Hematopoietic multipotent progenitor cell treated with erythropoietin and hydrocortisone succinate and interleukin-3 and kit ligand, for 17 days (in vitro differentiated cells): Measurements from ENCODE around the gene PRMT1.
"Not testable (repeated sequence)": the region's sequence is repeated elsewhere in the genome, so short reads cannot be mapped to it uniquely, and the experiment has no call there.

Experiments used
- DNase-seq: peaks from one replicate; pipeline ENCODE4 v3.0.0-alpha.2; 2015; ENCODE audit warnings: low spot score

Gene PRMT1

GRCh38 chr19:49689133-49690078 lies 12.3 kb downstream of the PRMT1 start, which contains the start of gene ADM5:
ADM5 (plus strand) TSS chr19:49689594; CDS start chr19:49689838, 244 bp downstream.
- DNase-seq, result no peak

GRCh38 chr19:49690079-49690655 lies 13.1 kb downstream of the PRMT1 start:
- DNase-seq, result no peak

GRCh38 chr19:49690656-49691242 lies 13.7 kb downstream of the PRMT1 start, which contains the start of gene CPT1C:
CPT1C (plus strand) TSS chr19:49691116; CDS start chr19:49692253, 1,137 bp downstream.
- DNase-seq, result no peak

- DNase-seq, result no peak
Observed at GRCh38 chr19:49691243-49692146, 14.4 kb downstream of the PRMT1 start.

GRCh38 chr19:49692147-49692506 lies 15.1 kb downstream of the PRMT1 start:
- DNase-seq, result no peak

- DNase-seq, result no peak
Observed at GRCh38 chr19:49696115-49696514, 19.0 kb downstream of the PRMT1 start.

- DNase-seq, result no peak
Observed at GRCh38 chr19:49696865-49697264, 19.8 kb downstream of the PRMT1 start.

- DNase-seq, result no peak
Observed at GRCh38 chr19:49699364-49699763, 22.3 kb downstream of the PRMT1 start.

- no peak for DNase-seq
Observed at GRCh38 chr19:49700563-49700962, 23.5 kb downstream of the PRMT1 start.

GRCh38 chr19:49701271-49701786 lies 24.3 kb downstream of the PRMT1 start:
- DNase-seq, result no peak

- no peak for DNase-seq
Observed at GRCh38 chr19:49704888-49705642, 28.0 kb downstream of the PRMT1 start.

GRCh38 chr19:49705919-49706318 lies 28.8 kb downstream of the PRMT1 start:
- DNase-seq, result no peak

- DNase-seq, result no peak
Observed at GRCh38 chr19:49710372-49710951, 33.4 kb downstream of the PRMT1 start.

GRCh38 chr19:49712397-49712859 lies 35.4 kb downstream of the PRMT1 start:
- DNase-seq, result peak; percentile 43

GRCh38 chr19:49713236-49713845 lies 36.3 kb downstream of the PRMT1 start:
- DNase-seq, result no peak

GRCh38 chr19:49716154-49716553 lies 39.1 kb downstream of the PRMT1 start:
- no peak for DNase-seq

- DNase-seq, result no peak
Observed at GRCh38 chr19:49718511-49718910, 41.4 kb downstream of the PRMT1 start.

- no peak for DNase-seq
Observed at GRCh38 chr19:49718991-49719390, 41.9 kb downstream of the PRMT1 start.

GRCh38 chr19:49719420-49719819 lies 42.3 kb downstream of the PRMT1 start:
- not testable (repeated sequence) for DNase-seq
